HUES64 (cell line): Measurements from ENCODE around the gene FHL5.
"Not testable (repeated sequence)": the region's sequence is repeated elsewhere in the genome, so short reads cannot be mapped to it uniquely, and the experiment has no call there.

ENCODE experiments used
- H3K27ac ChIP-seq: 2 replicates; pipeline ENCODE4 v1.7.0; 2013; ENCODE audit warnings: low read depth, low read length, inconsistent platforms
- H3K27me3 ChIP-seq: 2 replicates; pipeline ENCODE4 v1.6.1; 2013; ENCODE audit warnings: mild to moderate bottlenecking, low read length; ENCODE audit not compliant: insufficient read depth
- H3K36me3 ChIP-seq: 2 replicates; pipeline ENCODE4 v1.6.1; 2013; ENCODE audit warnings: mild to moderate bottlenecking, low read length; ENCODE audit not compliant: insufficient read depth
- H3K4me1 ChIP-seq: 2 replicates; pipeline ENCODE4 v1.6.1; 2013; ENCODE audit warnings: mild to moderate bottlenecking, low read length, moderate library complexity; ENCODE audit not compliant: insufficient read depth
- H3K4me3 ChIP-seq: 2 replicates; pipeline ENCODE4 v1.5.1; 2013; ENCODE audit warnings: mild to moderate bottlenecking, low read length, moderate library complexity
- H3K9ac ChIP-seq: 2 replicates; pipeline ENCODE4 v1.6.1; 2013; ENCODE audit warnings: mild to moderate bottlenecking, low read depth, low read length
- H3K9me3 ChIP-seq: 2 replicates; pipeline ENCODE4 v1.6.1; 2013; ENCODE audit warnings: low read depth, low read length; ENCODE audit not compliant: insufficient read depth
- WGBS: fragments of 150-250, 120-280 bp; methylation state at CpG from one replicate; pipeline ENCODE4 v1.1.7; 2013; ENCODE audit warnings: missing lambda C conversion rate; 5-methylcytosine and 5-hydroxymethylcytosine counted together

The FHL5 gene

GRCh38 chr6:96554558-96554957 lies 8.4 kb upstream of the FHL5 start:
- Histone ChIP-seq H3K36me3 (peaks cover 60% of the 10 kb centered on the region), H3K9me3 (no peaks in the 10 kb centered on the region), H3K4me1 (no peaks in the 10 kb centered on the region), H3K4me3 (no peak overlapping the region), H3K9ac (no peak overlapping the region), H3K27ac (no peak overlapping the region), H3K27me3 (no peaks in the 10 kb centered on the region)
- 88% methylated on average over 1 of the region's 4 CpGs for WGBS

GRCh38 chr6:96559740-96560139 lies 3.2 kb upstream of the FHL5 start:
- H3K27me3 ChIP-seq, H3K9me3 ChIP-seq, H3K9ac ChIP-seq, H3K4me1 ChIP-seq, H3K27ac ChIP-seq, H3K36me3 ChIP-seq, H3K4me3 ChIP-seq: not testable (repeated sequence)
- WGBS, result 100% methylated on average over 2 of the region's 2 CpGs

- Histone ChIP-seq H3K36me3 (no peaks in the 10 kb centered on the region), H3K27me3 (no peaks in the 10 kb centered on the region), H3K4me1 (peaks cover 18% of the 10 kb centered on the region), H3K9me3 (no peaks in the 10 kb centered on the region), H3K9ac (no peak overlapping the region), H3K27ac (no peak overlapping the region), H3K4me3 (no peak overlapping the region)
Observed at GRCh38 chr6:96563853-96564252, 925 bp downstream of the FHL5 start.

- Histone ChIP-seq H3K4me1 (peaks cover 18% of the 10 kb centered on the region), H3K9ac (no peak overlapping the region), H3K27me3 (no peaks in the 10 kb centered on the region), H3K9me3 (peaks cover 20% of the 10 kb centered on the region), H3K36me3 (no peaks in the 10 kb centered on the region), H3K27ac (no peak overlapping the region), H3K4me3 (no peak overlapping the region)
- 87% methylated on average over 2 of the region's 2 CpGs for WGBS
Observed at GRCh38 chr6:96570053-96570452, 7.1 kb downstream of the FHL5 start.

- Histone ChIP-seq H3K27ac (no peak overlapping the region), H3K36me3 (no peaks in the 10 kb centered on the region), H3K4me1 (peaks cover 18% of the 10 kb centered on the region), H3K9me3 (peaks cover 20% of the 10 kb centered on the region), H3K4me3 (no peak overlapping the region), H3K27me3 (no peaks in the 10 kb centered on the region), H3K9ac (no peak overlapping the region)
Observed at GRCh38 chr6:96571551-96571950, 8.6 kb downstream of the FHL5 start.

- H3K36me3 ChIP-seq, result no peaks in the 10 kb centered on the region
- 88% methylated on average over 3 of the region's 3 CpGs for WGBS
Observed at GRCh38 chr6:96575359-96575758, 12.4 kb downstream of the FHL5 start.

GRCh38 chr6:96576221-96576620 lies 13.3 kb downstream of the FHL5 start:
- no peak overlapping the region for H3K27ac ChIP-seq
- WGBS, result 90% methylated on average over 4 of the region's 4 CpGs
- H3K9ac ChIP-seq, result no peak overlapping the region
- H3K27me3 ChIP-seq, result no peaks in the 10 kb centered on the region
- peaks cover 1% of the 10 kb centered on the region; the same call in 1 of the 2 replicates for H3K9me3 ChIP-seq
- no peaks in the 10 kb centered on the region for H3K36me3 ChIP-seq
- H3K4me1 ChIP-seq, result no peaks in the 10 kb centered on the region
- no peak overlapping the region for H3K4me3 ChIP-seq

More at GRCh38 chr6:96575359-96575758, 12.4 kb downstream of the FHL5 start:
- H3K4me1 ChIP-seq, result no peaks in the 10 kb centered on the region
- H3K4me3 ChIP-seq, result no peak overlapping the region
- peaks cover 10% of the 10 kb centered on the region; the same call in 1 of the 2 replicates for H3K9me3 ChIP-seq
- H3K9ac ChIP-seq, result no peak overlapping the region
- no peak overlapping the region for H3K27ac ChIP-seq
- H3K27me3 ChIP-seq, result no peaks in the 10 kb centered on the region

GRCh38 chr6:96582021-96582420 lies 19.1 kb downstream of the FHL5 start:
- H3K4me3 ChIP-seq, result no peak overlapping the region
- WGBS, result 89% methylated on average over 1 of the region's 2 CpGs
- no peaks in the 10 kb centered on the region for H3K4me1 ChIP-seq
- no peak overlapping the region for H3K9ac ChIP-seq
- H3K9me3 ChIP-seq, result no peaks in the 10 kb centered on the region
- H3K36me3 ChIP-seq, result no peaks in the 10 kb centered on the region
- H3K27me3 ChIP-seq, result no peaks in the 10 kb centered on the region
- no peak overlapping the region for H3K27ac ChIP-seq

GRCh38 chr6:96582436-96582835 lies 19.5 kb downstream of the FHL5 start:
- Histone ChIP-seq H3K9ac (no peak overlapping the region), H3K9me3 (no peaks in the 10 kb centered on the region), H3K36me3 (no peaks in the 10 kb centered on the region), H3K4me1 (no peaks in the 10 kb centered on the region), H3K27me3 (no peaks in the 10 kb centered on the region), H3K4me3 (no peak overlapping the region), H3K27ac (no peak overlapping the region)
- WGBS, result no CpG with 5 or more reads among the region's 1 CpG

GRCh38 chr6:96604420-96604819 lies 41.5 kb downstream of the FHL5 start:
- H3K27ac ChIP-seq, result no peak overlapping the region
- H3K9ac ChIP-seq, result no peak overlapping the region
- 84% methylated on average over 2 of the region's 2 CpGs for WGBS
- no peaks in the 10 kb centered on the region for H3K27me3 ChIP-seq
- no peaks in the 10 kb centered on the region for H3K9me3 ChIP-seq
- H3K4me3 ChIP-seq, result no peak overlapping the region
- peaks cover 6% of the 10 kb centered on the region; the same call in 1 of the 2 replicates for H3K4me1 ChIP-seq
- H3K36me3 ChIP-seq, result no peaks in the 10 kb centered on the region

GRCh38 chr6:96608074-96608473 lies 45.1 kb downstream of the FHL5 start:
- H3K4me1 ChIP-seq, result peaks cover 6% of the 10 kb centered on the region; the same call in 1 of the 2 replicates
- no peak overlapping the region for H3K9ac ChIP-seq
- no peak overlapping the region for H3K27ac ChIP-seq
- no peaks in the 10 kb centered on the region for H3K36me3 ChIP-seq
- no peaks in the 10 kb centered on the region for H3K27me3 ChIP-seq
- no peaks in the 10 kb centered on the region for H3K9me3 ChIP-seq
- no peak overlapping the region for H3K4me3 ChIP-seq

- no peak overlapping the region for H3K4me3 ChIP-seq
- WGBS, result 100% methylated on average over 1 of the region's 1 CpG
- H3K36me3 ChIP-seq, result no peaks in the 10 kb centered on the region
- H3K9ac ChIP-seq, result no peak overlapping the region
- no peaks in the 10 kb centered on the region for H3K27me3 ChIP-seq
- no peaks in the 10 kb centered on the region for H3K9me3 ChIP-seq
- H3K27ac ChIP-seq, result no peak overlapping the region
- H3K4me1 ChIP-seq, result peaks cover 12% of the 10 kb centered on the region; the same call in 1 of the 2 replicates
Observed at GRCh38 chr6:96610019-96610418, 47.1 kb downstream of the FHL5 start.
